Hematopoietic multipotent progenitor cell treated with erythropoietin and hydrocortisone succinate and interleukin-3 and kit ligand, for 8 days (in vitro differentiated cells): ENCODE data around the gene VCL.
"Not testable (repeated sequence)": the region's sequence is repeated elsewhere in the genome, so short reads cannot be mapped to it uniquely, and the experiment has no call there.

Experiments used
- DNase-seq: peaks from one replicate; pipeline ENCODE4 v3.0.0-alpha.2; 2015

The VCL gene

GRCh38 chr10:74117738-74118137, 119.8 kb downstream of the VCL start:
- DNase-seq, result no peak

GRCh38 chr10:74118804-74119203, 120.9 kb downstream of the VCL start:
- peak; percentile 52 for DNase-seq

GRCh38 chr10:74120911-74121310, 123.0 kb downstream of the VCL start:
- no peak for DNase-seq

- DNase-seq, result no peak
Observed at GRCh38 chr10:74121368-74121767, 123.5 kb downstream of the VCL start.

- no peak for DNase-seq
Observed at GRCh38 chr10:74122060-74122459, 124.1 kb downstream of the VCL start.

- DNase-seq, result no peak
Observed at GRCh38 chr10:74123081-74123480, 125.2 kb downstream of the VCL start.

GRCh38 chr10:74133923-74134820, 136.3 kb downstream of the VCL start:
- no peak for DNase-seq

- DNase-seq, result no peak
Observed at GRCh38 chr10:74135452-74135851, 137.5 kb downstream of the VCL start.

GRCh38 chr10:74137992-74138391, 140.1 kb downstream of the VCL start:
- DNase-seq, result no peak

GRCh38 chr10:74138596-74138995, 140.7 kb downstream of the VCL start:
- not testable (repeated sequence) for DNase-seq

GRCh38 chr10:74139981-74140380, 142.1 kb downstream of the VCL start:
- no peak for DNase-seq

GRCh38 chr10:74140553-74140952, 142.6 kb downstream of the VCL start:
- no peak for DNase-seq

GRCh38 chr10:74145133-74145532, 147.2 kb downstream of the VCL start:
- no peak for DNase-seq

GRCh38 chr10:74146980-74147379, 149.1 kb downstream of the VCL start:
- DNase-seq, result not testable (repeated sequence)

GRCh38 chr10:74150204-74150989, 152.5 kb downstream of the VCL start, which contains the start of gene AP3M1:
TSS of gene AP3M1 (minus strand) at chr10:74150828. CDS start at chr10:74138379, 12,449 bp downstream.
- peak; percentile 48 for DNase-seq

- peak; percentile 99 for DNase-seq
Observed at GRCh38 chr10:74150990-74151878, 153.3 kb downstream of the VCL start, which contains the start of gene ADK. TSS of gene ADK (plus strand) at chr10:74151221. CDS start at chr10:74151279, 58 bp downstream.

GRCh38 chr10:74151879-74152722, 154.2 kb downstream of the VCL start:
- DNase-seq, result no peak

- DNase-seq, result no peak
Observed at GRCh38 chr10:74153123-74153522, 155.2 kb downstream of the VCL start.

- DNase-seq, result no peak
Observed at GRCh38 chr10:74153676-74154075, 155.8 kb downstream of the VCL start.

- DNase-seq, result peak; percentile 58
Observed at GRCh38 chr10:74156919-74157289, 159.0 kb downstream of the VCL start.

GRCh38 chr10:74160013-74160412, 162.1 kb downstream of the VCL start:
- DNase-seq, result no peak
